HG03521 (cell line): Measurements from ENCODE around the gene UBE2F.
"Not testable (repeated sequence)": the region's sequence is repeated elsewhere in the genome, so short reads cannot be mapped to it uniquely, and the experiment has no call there.

ENCODE experiments used
- ATAC-seq: cut with Tn5 transposase; IDR thresholded peaks from one replicate; pipeline ENCODE4 v1.9.1; 2021; ENCODE audit warnings: mild to moderate bottlenecking, moderate library complexity; ENCODE audit not compliant: unreplicated experiment

Gene UBE2F

DNA sequence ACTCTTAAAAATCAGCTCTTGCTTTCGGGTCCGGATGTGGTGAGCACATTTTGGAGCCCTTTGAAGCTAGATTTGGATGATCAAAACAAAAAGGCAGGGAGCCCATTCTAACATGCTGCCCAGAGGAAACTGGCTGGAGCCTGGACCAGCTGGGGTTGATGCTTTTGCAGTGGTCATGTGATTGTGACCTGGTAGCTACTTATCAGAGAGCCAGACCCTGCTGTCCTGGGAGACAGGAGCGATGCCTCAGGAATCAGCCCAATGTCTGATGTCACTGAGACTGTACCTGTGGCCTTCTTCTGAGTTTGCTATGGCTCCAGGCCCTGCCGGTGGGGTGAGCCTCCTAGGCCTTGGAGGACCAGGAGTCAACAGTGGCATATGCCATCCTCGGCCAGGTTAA lies 75.3 kb downstream of the UBE2F start:
- ATAC-seq: no peak

DNA sequence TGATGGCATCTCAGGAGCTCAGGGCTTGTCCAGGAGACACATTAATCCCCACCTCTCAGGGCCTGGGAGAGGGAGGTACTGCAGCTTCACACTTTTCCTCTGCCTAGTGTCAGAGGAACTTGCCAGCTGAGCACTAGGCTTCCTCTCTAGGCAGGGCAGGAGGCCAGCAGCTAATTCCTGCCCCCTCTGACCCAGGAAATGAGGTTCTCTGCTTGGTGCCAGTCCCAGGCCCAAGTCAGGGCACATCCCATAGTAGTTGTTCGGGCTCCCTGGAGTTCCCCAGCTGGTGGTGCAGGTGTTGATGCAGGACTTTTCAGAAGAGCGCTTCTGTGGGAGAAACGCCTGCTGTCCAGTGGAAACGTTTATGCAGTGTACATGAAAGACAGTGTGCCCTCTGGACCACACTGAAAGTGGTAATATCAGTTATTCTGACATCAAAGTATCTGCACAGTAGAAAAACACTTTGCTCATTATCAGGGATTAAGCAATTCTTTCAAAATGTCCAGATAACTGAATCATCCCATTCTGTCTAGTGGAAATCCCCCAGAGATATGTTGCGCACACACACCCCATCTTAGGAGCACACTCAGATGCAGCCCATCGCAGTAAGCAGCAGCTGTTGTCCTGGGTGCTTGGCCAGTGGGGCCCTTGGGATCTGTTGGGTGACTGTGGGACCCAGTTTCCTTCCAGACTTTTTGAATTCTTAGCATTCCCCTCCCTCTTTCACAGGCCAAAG lies 76.2 kb downstream of the UBE2F start:
- ATAC-seq: no peak

DNA sequence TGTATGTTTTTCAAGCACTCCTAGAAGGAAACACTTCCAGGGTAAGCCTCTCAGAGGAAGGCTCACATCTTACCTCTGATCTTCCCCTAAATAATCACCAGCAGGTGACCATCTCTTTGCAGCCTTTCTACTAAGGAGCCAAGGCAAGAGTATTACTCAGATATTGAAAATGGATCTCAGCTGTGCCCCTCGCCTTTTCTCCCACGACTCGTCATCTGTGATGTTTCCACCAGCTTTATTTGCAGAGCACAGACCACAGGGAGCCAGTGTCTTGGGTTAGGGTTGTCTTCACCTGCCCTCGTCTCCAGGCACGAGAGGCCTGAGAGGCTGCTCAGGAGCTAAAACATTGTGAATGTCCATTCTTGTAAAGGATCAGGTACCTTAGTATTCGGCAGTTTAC lies 77.0 kb downstream of the UBE2F start:
- no peak for ATAC-seq

DNA sequence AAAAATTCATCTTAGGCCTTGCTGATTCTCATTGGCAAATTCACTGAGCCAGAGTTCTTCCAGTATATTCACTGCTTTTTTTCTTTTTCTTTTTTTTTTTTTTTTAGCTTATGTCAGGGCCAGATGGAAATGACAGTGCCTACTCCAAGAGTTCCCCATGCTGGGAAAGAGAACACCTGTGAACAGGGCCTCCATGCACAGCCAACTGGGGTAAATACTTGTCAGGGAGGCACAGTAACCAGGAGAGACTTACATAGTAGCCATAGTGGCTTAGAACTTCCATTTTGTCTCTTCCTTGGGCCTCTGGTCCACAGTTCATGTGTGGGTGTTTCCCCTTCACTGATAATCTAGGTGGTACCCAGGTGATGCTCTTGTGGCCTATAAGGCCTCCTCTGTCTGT lies 78.8 kb downstream of the UBE2F start:
- ATAC-seq: no peak

DNA sequence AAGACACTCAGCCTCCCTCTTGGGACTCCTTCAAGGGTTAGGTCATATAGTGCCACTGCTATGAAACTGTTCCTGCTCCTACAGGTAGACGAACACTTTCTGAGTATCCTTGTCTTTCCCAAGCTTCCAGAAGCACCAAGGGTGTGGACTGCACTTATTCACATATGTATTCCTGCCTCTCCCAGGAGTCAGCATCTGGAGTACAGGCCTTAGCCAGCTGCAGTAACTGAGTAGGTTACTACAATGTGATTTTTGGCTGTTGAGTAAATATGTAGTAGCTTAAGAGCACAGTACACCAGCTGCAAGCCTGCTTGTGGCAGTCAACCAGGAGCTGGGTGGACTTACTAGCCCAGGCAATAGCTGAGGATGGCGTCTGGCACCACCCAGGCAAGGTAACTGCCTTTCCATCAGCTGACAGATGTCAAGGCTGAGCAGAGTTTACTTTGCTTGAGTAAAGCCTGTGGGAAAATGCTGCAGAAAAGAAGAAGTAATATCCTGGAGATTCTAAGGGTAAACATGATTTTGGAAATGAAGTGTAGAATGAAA lies 80.0 kb downstream of the UBE2F start:
- no peak for ATAC-seq

DNA sequence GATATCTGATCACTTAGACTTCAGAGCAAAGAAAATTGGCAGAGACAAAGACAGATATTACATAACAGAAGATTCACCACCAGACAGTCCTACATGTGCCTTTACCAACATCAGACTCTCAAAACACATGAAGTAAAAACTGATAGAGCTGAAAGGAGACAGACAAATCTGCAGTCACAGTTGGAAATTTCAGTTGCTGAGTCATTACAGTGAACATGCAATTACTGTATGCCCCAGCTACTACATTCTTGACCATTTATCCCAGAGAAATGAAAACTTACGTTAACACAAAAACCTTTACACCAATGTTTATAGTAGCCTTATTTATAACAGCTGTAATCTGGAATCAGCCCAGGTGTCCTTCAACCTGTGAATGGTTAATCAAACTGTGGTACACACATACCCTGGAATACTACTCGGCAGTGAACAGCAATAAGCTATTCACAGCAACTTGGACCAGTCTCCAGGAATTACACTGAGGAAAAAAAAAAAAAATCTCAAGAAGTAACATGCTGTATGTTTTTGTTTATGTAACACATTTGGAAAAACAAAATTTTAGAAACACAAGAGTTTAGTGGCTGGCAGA lies 86.5 kb downstream of the UBE2F start:
- no peak for ATAC-seq

DNA sequence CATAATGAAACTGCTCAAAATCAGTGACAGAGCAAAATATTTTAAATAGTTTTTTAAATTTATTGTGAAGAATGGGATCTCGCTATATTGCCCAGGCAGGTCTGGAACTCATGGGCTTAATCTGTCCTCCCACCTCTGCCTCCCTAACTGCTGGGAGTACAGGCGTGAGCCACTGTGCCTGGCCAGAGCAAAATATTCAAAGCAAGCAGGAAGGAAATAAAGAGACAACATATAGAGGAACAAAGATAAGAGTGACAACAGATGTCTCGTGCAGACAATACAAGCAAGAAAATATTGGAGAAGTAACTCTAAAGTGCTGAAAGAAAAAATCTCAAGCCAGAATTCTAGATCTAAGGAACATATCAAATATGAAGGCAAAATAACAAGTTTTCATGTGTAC lies 89.0 kb downstream of the UBE2F start:
- ATAC-seq: no peak

DNA sequence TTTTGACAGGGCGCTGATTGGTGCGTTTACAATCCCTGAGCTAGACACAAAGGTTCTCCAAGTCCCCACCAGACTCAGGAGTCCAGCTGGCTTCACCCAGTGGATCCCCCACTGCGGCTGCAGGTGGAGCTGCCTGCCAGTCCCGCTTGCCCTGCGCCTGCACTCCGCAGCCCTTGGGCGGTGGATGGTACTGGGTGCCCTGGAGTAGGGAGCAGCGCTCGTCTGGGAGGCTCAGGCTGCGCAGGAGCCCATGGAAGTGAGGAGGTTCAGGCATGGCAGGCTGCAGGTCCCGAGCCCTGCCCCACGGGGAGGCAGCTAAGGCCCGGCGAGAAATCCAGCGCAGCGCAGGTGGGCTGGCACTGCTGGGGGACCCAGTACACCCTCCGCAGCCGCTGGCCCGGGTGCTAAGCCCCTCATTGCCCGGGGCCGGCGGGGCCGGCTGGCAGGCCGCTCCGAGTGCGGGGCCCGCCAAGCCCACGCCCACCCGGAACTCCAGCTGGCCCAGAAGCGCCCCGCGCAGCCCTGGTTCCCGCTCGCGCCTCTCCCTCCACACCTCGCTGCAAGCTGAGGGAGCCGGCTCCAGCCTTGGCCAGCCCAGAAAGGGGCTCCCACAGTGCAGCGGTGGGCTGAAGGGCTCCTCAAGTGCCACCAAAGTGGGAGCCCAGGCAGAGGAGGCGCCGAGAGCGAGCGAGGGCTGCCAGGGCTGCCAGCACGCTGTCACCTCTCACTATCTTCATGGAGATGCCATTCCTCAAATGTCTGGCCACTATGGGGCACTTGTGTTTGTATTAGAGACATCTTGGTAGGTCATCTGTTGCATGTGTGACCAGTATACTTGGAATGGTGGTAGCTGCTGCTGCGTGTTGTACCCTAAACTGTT lies 91.1 kb downstream of the UBE2F start:
- ATAC-seq: not testable (repeated sequence)

DNA sequence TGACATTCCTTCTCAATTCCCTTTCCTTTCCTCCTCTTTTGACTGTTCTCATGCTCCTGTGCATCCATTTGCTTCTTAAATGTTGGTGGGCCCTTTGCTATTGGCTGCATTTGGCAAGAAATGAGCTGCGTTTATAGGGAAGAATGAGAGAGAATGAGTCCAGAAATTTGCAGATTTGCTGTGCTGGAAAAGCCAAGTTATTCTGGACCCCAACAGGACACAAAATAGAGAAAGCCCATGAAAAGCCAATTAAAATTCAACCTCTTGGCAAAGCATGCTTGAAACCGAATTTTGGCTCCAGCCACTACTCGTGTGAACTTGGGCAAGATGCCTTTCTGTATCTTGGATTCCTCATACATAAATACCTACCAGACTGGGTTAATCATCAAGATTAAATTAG lies 92.7 kb downstream of the UBE2F start:
- no peak for ATAC-seq

DNA sequence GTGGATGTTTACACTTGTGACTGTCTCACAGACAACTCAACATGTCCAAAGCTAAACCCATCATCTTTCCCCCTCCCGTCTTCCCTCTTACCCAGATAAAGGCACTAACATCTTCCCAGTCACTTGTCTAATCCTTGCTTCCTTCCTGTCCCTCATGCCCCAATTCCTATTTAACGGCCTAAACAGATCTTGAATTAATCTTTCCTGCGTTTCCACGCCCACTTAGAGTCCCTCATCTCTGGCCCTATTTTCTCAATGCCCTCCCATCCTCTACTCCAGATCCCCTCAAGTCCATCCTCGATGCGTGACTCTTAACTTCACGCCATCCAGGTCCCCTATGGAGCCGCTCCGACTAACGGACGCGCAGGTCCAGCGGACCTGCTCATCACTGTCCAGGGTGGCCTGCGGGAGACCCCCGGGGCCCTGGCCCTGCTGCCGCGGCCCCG lies 93.3 kb downstream of the UBE2F start:
- ATAC-seq: no peak

DNA sequence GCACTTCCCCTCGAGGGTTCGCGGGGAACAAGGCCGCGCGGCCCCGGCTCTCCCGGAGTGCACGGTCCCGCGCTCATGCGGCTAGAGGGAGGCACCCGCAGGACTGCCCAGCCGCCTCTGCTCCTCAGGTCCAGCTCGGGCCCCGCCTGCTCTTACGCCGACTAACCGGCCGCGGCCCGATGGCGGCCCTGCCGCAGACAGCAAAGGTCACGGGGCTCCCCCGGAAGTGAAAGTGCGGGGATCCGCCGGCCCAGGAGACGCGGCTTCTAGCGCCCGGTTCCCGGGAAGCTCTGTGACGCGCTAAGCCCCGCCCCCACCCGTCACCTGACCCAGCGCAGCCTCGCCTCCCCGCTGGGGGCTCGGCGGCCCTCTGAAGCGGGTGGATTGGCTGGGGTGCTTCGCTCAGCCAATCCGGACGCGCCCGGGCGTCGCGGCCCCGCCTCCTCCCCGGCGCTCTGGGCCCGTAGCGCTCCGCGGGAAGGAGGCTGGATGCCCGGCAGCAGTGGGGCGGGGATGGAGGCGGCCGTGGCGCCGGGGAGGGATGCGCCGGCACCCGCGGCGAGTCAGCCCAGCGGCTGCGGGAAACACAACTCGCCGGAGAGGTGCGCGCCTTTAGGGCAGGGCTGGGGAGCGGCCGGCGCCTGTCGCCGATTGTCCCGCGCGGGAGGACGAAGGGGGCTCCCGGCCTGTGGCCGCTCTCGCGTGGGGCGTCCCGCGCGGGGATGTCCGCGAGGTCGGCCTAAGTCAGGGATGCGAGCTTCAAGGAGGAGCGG lies 93.9 kb downstream of the UBE2F start, which contains the start of gene SCLY:
TSS of gene SCLY (plus strand) at position 460 of the 773 bp plus-strand sequence. CDS start at position 514, 54 bp downstream.
- peak; percentile 97 for ATAC-seq

DNA sequence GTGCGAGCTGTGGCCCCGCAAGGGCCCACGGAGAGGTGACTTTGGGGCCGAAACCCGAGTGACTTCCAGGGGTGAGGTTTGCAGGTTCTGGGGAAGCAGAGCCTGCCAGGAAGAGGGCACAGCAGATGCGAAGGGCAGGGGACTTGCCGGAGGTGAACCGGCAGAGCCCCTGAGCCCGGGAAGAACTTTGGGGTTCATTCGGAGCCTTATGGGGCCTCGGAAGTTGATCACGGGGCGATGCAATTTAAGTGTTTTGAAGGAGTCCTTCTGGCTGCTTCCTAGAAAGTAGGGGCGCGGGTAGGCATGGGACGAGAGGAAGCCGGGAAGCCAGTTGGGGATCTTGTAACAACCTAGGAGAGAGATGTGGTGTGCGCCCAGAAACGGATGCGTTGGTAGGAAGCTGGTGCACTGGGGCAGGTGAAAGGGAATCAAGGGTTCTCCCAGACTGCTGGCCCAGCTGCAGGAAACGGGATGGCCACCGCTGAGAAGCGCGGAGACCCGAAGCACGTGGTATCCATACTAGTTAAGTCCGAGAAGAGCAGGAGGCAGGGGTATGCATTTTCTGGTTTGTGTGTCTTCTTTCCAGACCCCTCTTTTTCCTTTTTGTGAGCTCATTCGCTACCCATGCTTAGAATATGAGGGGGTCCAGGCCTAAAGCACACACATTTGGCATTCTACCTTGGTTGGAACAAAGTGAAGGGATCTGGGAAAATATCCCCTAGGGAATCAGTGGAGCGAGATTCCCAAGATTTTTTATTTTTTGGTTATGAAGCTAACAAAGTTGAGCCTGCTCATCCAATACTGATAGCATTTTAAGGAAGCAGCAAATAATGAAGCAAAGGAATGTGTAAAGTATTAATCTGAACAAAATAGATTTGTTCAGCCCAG lies 94.7 kb downstream of the UBE2F start:
- ATAC-seq: no peak

DNA sequence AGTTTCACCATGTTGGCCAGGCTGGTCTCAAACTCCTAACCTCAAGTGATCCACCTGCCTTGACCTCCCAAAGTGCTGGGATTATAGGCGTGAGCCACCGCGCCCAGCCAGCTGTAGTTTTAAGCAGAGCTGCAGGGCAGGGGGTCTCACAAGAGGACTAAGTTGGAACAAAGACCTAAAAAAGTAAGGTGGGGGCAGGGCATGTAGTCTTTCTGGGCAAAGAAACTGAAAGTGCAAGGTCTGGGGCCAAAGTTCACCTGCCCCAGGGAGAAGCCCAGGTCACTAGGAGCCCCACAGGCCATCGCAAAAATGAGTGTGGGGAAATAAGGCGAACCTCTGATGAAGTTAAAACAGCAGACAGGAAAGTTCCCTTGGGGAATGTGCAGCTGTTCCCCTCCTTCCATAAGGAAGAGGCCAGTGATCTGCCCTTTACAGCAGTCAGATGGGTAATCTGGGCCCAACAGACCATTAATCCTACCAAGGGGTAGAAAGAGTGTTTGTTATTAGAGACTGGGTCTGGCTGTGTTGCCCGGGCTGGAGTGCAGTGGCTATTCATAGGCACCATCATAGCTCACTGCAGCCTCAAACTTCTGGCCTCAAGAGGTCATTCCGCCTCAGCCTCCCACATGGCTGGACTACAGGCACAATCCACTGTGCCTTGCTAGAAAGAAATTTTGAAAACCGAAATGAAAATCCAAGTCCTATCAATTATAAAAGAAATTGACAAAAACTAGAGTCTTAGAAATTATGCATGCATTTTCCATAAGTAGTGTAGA lies 96.8 kb downstream of the UBE2F start:
- no peak for ATAC-seq

DNA sequence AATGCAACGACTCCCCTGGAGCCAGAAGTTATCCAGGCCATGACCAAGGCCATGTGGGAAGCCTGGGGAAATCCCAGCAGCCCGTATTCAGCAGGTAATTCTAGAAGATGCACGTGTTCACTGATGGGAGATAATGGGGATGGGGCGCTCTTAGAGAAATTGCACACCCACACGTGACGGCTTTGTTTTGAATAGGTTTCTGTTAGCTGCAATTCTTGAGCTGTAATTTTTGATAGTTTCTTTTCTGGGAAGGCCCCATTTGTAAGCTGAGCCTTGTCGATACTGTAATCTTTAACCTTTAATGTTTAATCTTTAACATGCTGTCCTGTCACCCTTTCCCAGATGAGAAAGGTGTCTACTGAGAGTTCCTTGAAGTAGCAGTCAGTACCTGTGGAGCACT lies 97.6 kb downstream of the UBE2F start:
- ATAC-seq: no peak

DNA sequence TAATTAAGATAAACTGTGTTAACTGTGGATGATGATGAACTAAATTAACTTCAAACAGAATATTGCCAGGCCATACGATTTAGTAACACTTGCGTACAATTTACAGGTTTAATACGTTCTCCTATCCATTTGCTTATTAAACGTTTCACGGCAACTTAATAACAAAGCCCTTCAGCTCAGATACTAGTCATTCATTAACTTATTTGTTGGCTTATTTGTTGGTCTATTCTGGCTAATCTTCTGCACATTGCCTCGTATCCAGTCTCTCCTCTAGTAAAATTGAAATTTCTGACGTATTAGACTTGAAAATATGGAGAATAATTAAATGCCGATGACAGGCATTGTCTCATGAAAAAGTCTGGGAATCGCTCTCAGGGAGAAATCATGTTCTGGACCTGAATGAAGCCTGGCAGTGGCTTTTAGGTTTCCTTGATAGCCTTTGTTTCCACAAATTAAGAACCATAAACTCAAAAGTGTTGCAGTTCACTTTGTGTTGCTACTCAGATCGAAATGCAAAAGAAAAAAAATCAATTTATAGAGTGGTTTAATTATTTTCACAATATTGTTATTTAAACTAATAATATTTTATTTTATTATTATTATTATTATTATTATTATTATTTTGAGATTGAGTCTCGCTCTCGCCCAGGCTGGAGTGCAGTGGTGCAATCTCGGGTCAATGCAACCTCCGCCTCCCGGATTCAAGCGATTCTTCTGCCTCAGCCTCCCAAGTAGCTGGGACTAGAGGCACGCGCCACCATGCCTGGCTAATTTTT lies 98.4 kb downstream of the UBE2F start:
- no peak for ATAC-seq

DNA sequence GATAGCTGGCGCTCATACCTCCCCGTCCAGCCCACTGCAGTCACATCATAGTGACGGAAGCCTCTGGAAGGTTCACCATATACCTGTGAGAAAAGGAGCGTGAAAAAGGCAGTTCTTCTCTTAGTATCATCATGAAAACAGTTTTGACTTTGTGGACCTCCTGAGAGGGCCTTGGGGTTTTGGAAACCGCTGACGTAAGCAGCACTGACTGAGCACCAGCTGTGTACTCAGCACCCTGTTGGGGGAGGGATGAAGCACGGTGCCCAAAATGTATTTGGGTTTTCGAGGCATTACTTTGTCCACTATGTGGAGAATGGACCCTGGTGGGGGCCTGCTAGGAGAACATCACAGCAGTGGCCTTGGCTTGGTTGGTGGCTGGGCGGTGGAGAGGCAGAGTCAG lies 99.4 kb downstream of the UBE2F start:
- ATAC-seq: no peak

DNA sequence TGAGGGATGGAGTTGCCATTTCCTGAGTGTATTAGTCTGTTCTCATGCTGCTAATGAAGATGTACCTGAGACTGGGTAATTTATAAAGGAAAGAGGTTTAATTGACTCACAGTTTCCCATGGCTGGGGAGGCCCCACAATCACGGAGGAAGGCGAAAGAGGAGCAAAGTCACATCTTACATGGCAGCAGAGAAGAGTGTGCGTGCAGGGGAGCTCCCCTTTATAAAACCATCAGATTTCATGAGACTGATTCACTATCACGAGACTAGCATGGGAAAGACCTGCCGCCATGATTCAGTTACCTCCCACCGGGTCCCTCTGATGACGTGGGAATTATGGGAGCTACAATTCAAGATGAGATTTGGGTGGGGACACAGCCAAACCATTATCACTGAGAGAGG lies 99.9 kb downstream of the UBE2F start:
- not testable (repeated sequence) for ATAC-seq

DNA sequence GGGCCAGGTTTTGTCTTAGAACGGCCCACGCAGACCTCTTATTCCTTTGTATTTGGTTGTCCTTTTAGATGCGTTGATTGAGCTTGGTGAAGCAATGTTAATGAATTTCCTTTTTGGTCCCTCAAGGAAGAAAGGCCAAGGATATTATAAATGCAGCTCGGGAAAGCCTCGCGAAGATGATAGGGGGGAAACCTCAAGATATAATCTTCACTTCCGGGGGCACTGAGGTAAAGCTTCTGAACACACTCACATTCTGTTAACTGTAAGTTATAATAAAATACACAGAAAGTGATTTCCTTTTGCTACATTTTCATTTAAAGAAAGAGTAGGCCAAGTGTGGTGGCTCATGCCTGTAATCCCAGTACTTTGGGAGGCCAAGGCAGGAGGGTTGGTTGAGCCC lies 101.1 kb downstream of the UBE2F start:
- ATAC-seq: no peak
